GM21367 (cell line): ENCODE data around the gene SOX30.
"Not testable (repeated sequence)": the region's sequence is repeated elsewhere in the genome, so short reads cannot be mapped to it uniquely, and the experiment has no call there.

Source experiments
- ATAC-seq: cut with Tn5 transposase; IDR thresholded peaks from one replicate; pipeline ENCODE4 v1.9.1; 2021; ENCODE audit not compliant: unreplicated experiment

SOX30 gene

GRCh38 chr5:157652377-157652692, at the start of gene SOX30:
SOX30 (minus strand) TSS chr5:157652438; CDS start chr5:157652078, 360 bp downstream.
- no peak for ATAC-seq

- ATAC-seq, result not testable (repeated sequence)
Observed at GRCh38 chr5:157698674-157699073, 46.4 kb upstream of the SOX30 start.

- ATAC-seq, result not testable (repeated sequence)
Observed at GRCh38 chr5:157696154-157696553, 43.9 kb upstream of the SOX30 start.

- not testable (repeated sequence) for ATAC-seq
Observed at GRCh38 chr5:157693816-157694215, 41.6 kb upstream of the SOX30 start.

- no peak for ATAC-seq
Observed at GRCh38 chr5:157690690-157691433, 38.6 kb upstream of the SOX30 start.

- ATAC-seq, result no peak
Observed at GRCh38 chr5:157689942-157690689, 37.9 kb upstream of the SOX30 start.

GRCh38 chr5:157687198-157687554, 34.9 kb upstream of the SOX30 start:
- ATAC-seq, result no peak

GRCh38 chr5:157686276-157687197, 34.3 kb upstream of the SOX30 start:
- ATAC-seq, result not testable (repeated sequence)

- no peak for ATAC-seq
Observed at GRCh38 chr5:157682257-157682656, 30.0 kb upstream of the SOX30 start.

- no peak for ATAC-seq
Observed at GRCh38 chr5:157681048-157681447, 28.8 kb upstream of the SOX30 start.

GRCh38 chr5:157680239-157680638, 28.0 kb upstream of the SOX30 start:
- no peak for ATAC-seq

- ATAC-seq, result no peak
Observed at GRCh38 chr5:157679801-157680200, 27.6 kb upstream of the SOX30 start.

GRCh38 chr5:157677931-157678330, 25.7 kb upstream of the SOX30 start:
- ATAC-seq, result no peak

GRCh38 chr5:157674351-157674750, 22.1 kb upstream of the SOX30 start:
- not testable (repeated sequence) for ATAC-seq

GRCh38 chr5:157672976-157673375, 20.7 kb upstream of the SOX30 start:
- ATAC-seq, result no peak

GRCh38 chr5:157671592-157672330, 19.5 kb upstream of the SOX30 start:
- ATAC-seq, result no peak

GRCh38 chr5:157670662-157671591, 18.7 kb upstream of the SOX30 start, which contains the start of gene C5orf52:
C5orf52 (plus strand) TSS chr5:157671533; CDS start chr5:157671615, 82 bp downstream.
- ATAC-seq, result no peak

- no peak for ATAC-seq
Observed at GRCh38 chr5:157669701-157670097, 17.5 kb upstream of the SOX30 start.

GRCh38 chr5:157668356-157668755, 16.1 kb upstream of the SOX30 start:
- no peak for ATAC-seq
